Astrocyte (in vitro differentiated cells and primary cell): ENCODE results near the gene PDZD2. TPM values are rescaled to one million over a fixed set of nuclear protein-coding genes. Genes with fewer than 3 reads are reported as not detected.

Source experiments
- DNase-seq: peaks from one replicate; pipeline ENCODE4 v3.0.0-alpha.2; 2010; ENCODE audit warnings: low read depth
- FAIRE-seq: peaks from 2 replicates; lab custom pipeline; 2011; peaks lifted over from hg19 to GRCh38; lab: Jason Lieb, UNC
- H2AFZ ChIP-seq: 2 replicates; pipeline ENCODE4 v1.6.0; 2012; ENCODE audit warnings: low read depth, low read length, inconsistent platforms
- H3K27ac ChIP-seq: 2 replicates; pipeline ENCODE4 v1.5.1; 2011; ENCODE audit warnings: low read depth, low read length, inconsistent platforms
- H3K27me3 ChIP-seq: 2 replicates; pipeline ENCODE4 v1.6.0; 2011; ENCODE audit warnings: low read length, inconsistent platforms; ENCODE audit not compliant: insufficient read depth
- H3K36me3 ChIP-seq: 2 replicates; pipeline ENCODE4 v1.5.1; 2011; ENCODE audit warnings: low read length, inconsistent platforms; ENCODE audit not compliant: insufficient read depth
- H3K4me1 ChIP-seq: 2 replicates; pipeline ENCODE4 v1.5.1; 2011; ENCODE audit warnings: low read length, inconsistent platforms; ENCODE audit not compliant: insufficient read depth
- H3K4me2 ChIP-seq: 2 replicates; pipeline ENCODE4 v1.6.0; 2012; ENCODE audit warnings: low read length, inconsistent platforms
- H3K4me3 ChIP-seq: 2 replicates; pipeline ENCODE4 v1.5.1; 2011; ENCODE audit warnings: low read depth, mild to moderate bottlenecking, low read length, inconsistent platforms; ENCODE audit not compliant: insufficient read depth
- H3K79me2 ChIP-seq: 2 replicates; pipeline ENCODE4 v1.6.0; 2012; ENCODE audit warnings: mild to moderate bottlenecking, low read length, inconsistent platforms; ENCODE audit not compliant: insufficient read depth
- H3K9ac ChIP-seq: 2 replicates; pipeline ENCODE4 v1.6.0; 2012; ENCODE audit warnings: mild to moderate bottlenecking, low read length, inconsistent platforms
- H3K9me3 ChIP-seq: 2 replicates; pipeline ENCODE4 v1.5.1; 2012; ENCODE audit warnings: low read depth, mild to moderate bottlenecking, low read length, inconsistent platforms; ENCODE audit not compliant: insufficient read depth
- H4K20me1 ChIP-seq: 2 replicates; pipeline ENCODE4 v1.6.0; 2012; ENCODE audit warnings: low read length, inconsistent platforms; ENCODE audit not compliant: insufficient read depth
- H3K27ac Mint-ChIP-seq: one replicate; pipeline ENCODE4 v1.8.0; 2021; ENCODE audit warnings: mild to moderate bottlenecking, mixed read lengths; ENCODE audit not compliant: unreplicated experiment
- H3K27me3 Mint-ChIP-seq: one replicate; pipeline ENCODE4 v1.8.0; 2021; ENCODE audit warnings: low read depth, mixed read lengths; ENCODE audit not compliant: unreplicated experiment
- H3K36me3 Mint-ChIP-seq: one replicate; pipeline ENCODE4 v1.8.0; 2021; ENCODE audit warnings: low read depth, mixed read lengths; ENCODE audit not compliant: unreplicated experiment
- H3K4me1 Mint-ChIP-seq: one replicate; pipeline ENCODE4 v1.8.0; 2021; ENCODE audit warnings: low read depth, mixed read lengths; ENCODE audit not compliant: unreplicated experiment
- H3K4me3 Mint-ChIP-seq: one replicate; pipeline ENCODE4 v1.8.0; 2021; ENCODE audit warnings: mild to moderate bottlenecking, moderate library complexity, mixed read lengths; ENCODE audit not compliant: unreplicated experiment
- H3K9me3 Mint-ChIP-seq: one replicate; pipeline ENCODE4 v1.8.0; 2021; ENCODE audit warnings: mild to moderate bottlenecking, mixed read lengths; ENCODE audit not compliant: unreplicated experiment
- CTCF ChIP-seq: IDR thresholded peaks from 2 replicates; pipeline ENCODE4 v1.5.1; 2011; ENCODE audit warnings: low read depth, mild to moderate bottlenecking, inconsistent platforms, low read length, moderate library complexity; ENCODE audit not compliant: insufficient read depth
- EZH2 ChIP-seq: IDR thresholded peaks from 2 replicates; pipeline ENCODE4 v1.6.1; 2012; ENCODE audit warnings: mild to moderate bottlenecking, low read length, inconsistent platforms; ENCODE audit not compliant: insufficient read depth
- total RNA-seq: library from RNA; stranded (reverse); gene quantifications from 2 replicates; pipeline ENCODE4 v1.2.1, GENCODE V29; 2021

PDZD2 gene
- total RNA-seq, 1 donor from 2014 or later, result 10.3 TPM

GRCh38 chr5:31990701-31991110 is 351.8 kb downstream of the PDZD2 start:
- H3K4me3 ChIP-seq, result no peak overlapping the region
- TF ChIP-seq EZH2 (no peak), CTCF (no peak)
- no peak overlapping the region for H3K27ac ChIP-seq
- peaks cover 2% of the 10 kb centered on the region for H3K9me3 Mint-ChIP-seq
- no peaks in the 10 kb centered on the region for H3K9me3 ChIP-seq
- no peaks in the 10 kb centered on the region for H3K79me2 ChIP-seq
- no peak overlapping the region for H3K4me2 ChIP-seq
- H3K27ac Mint-ChIP-seq, result peak overlapping the region; percentile 10
- H3K4me1 ChIP-seq, result peaks cover 34% of the 10 kb centered on the region
- H2AFZ ChIP-seq, result no peak overlapping the region
- no peaks in the 10 kb centered on the region for H4K20me1 ChIP-seq
- H3K36me3 ChIP-seq, result no peaks in the 10 kb centered on the region
- peaks cover 46% of the 10 kb centered on the region for H3K4me1 Mint-ChIP-seq
- FAIRE-seq, result no peak
- H3K4me3 Mint-ChIP-seq, result peak overlapping the region; percentile 7
- H3K27me3 ChIP-seq, result no peaks in the 10 kb centered on the region
- H3K9ac ChIP-seq, result no peak overlapping the region
- no peaks in the 10 kb centered on the region for H3K27me3 Mint-ChIP-seq
- no peak for DNase-seq
- H3K36me3 Mint-ChIP-seq, result peaks cover 6% of the 10 kb centered on the region

DNA sequence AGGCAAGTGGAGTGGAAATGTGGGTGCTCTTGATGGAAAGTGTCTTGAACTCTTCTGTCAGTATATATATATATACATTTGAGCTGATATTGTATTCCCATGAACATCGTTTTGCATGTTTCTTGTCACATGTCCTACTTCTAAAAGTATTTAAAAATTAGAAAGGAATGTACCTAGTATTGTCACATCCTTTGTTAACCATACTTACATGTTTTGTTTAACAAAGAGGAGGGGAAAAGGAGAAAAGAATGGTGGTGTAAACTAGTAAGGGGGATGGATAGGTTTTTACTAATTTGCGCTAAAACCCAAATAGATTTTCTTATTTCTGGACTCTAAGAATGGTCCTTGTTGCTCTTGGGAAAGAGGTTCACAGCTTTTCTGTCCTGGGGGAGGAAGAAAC is 353.4 kb downstream of the PDZD2 start:
- DNase-seq (no peak), FAIRE-seq (no peak)
- H3K27ac Mint-ChIP-seq, result peak overlapping the region; percentile 96
- H3K4me2 ChIP-seq, result no peak overlapping the region
- H3K4me3 Mint-ChIP-seq, result no peak overlapping the region
- no peak overlapping the region for H3K9ac ChIP-seq
- TF ChIP-seq EZH2 (no peak), CTCF (no peak)
- H3K4me1 Mint-ChIP-seq, result peaks cover 43% of the 10 kb centered on the region
- peaks cover 2% of the 10 kb centered on the region for H3K9me3 Mint-ChIP-seq
- no peak overlapping the region for H3K4me3 ChIP-seq
- H3K36me3 Mint-ChIP-seq, result peaks cover 8% of the 10 kb centered on the region
- H3K4me1 ChIP-seq, result peaks cover 34% of the 10 kb centered on the region
- H3K27me3 Mint-ChIP-seq, result no peaks in the 10 kb centered on the region
- H3K79me2 ChIP-seq, result no peaks in the 10 kb centered on the region
- no peak overlapping the region for H3K27ac ChIP-seq
- no peaks in the 10 kb centered on the region for H3K27me3 ChIP-seq
- no peak overlapping the region for H2AFZ ChIP-seq
- no peaks in the 10 kb centered on the region for H3K9me3 ChIP-seq
- no peaks in the 10 kb centered on the region for H3K36me3 ChIP-seq
- no peaks in the 10 kb centered on the region for H4K20me1 ChIP-seq

- H3K36me3 Mint-ChIP-seq, result peaks cover 2% of the 10 kb centered on the region
- H3K27me3 Mint-ChIP-seq, result no peaks in the 10 kb centered on the region
- no peak overlapping the region for H3K4me3 Mint-ChIP-seq
- H3K27ac Mint-ChIP-seq, result peak overlapping the region; percentile 96
- H3K4me3 ChIP-seq, result peak overlapping the region; percentile 35
- H3K27me3 ChIP-seq, result no peaks in the 10 kb centered on the region
- no peak overlapping the region for H3K9ac ChIP-seq
- H3K4me2 ChIP-seq, result peak overlapping the region; percentile 41
- no peak overlapping the region for H2AFZ ChIP-seq
- H3K36me3 ChIP-seq, result no peaks in the 10 kb centered on the region
- H3K4me1 Mint-ChIP-seq, result peaks cover 35% of the 10 kb centered on the region
- no peaks in the 10 kb centered on the region for H4K20me1 ChIP-seq
- H3K9me3 ChIP-seq, result no peaks in the 10 kb centered on the region
- peak; percentile 82 for DNase-seq
- H3K9me3 Mint-ChIP-seq, result no peaks in the 10 kb centered on the region
- peak overlapping the region; percentile 29 for H3K27ac ChIP-seq
- TF ChIP-seq CTCF (no peak), EZH2 (no peak)
- H3K79me2 ChIP-seq, result no peaks in the 10 kb centered on the region
- peaks cover 28% of the 10 kb centered on the region for H3K4me1 ChIP-seq
- peak; percentile 39 for FAIRE-seq
Observed at GRCh38 chr5:31993165-31993961, 354.4 kb downstream of the PDZD2 start.
